Measurements from ENCODE around the gene ZFP36.
A peak's percentile ranks its signal among the peaks of the same experiment; 100 is the strongest.

The ZFP36 gene

DNA sequence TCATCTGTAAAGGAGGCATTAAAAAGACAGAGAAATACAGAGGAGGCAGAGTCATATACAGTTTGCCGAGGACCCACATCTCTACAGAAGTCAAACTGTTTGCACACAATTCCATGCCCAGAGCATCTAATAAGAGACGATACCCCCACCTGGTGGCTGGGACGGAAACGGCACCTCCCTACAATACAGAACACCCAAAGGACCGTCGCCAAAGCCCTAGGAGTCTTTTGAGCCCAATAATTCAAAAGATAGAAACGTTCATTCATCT, 5.1 kb downstream of the ZFP36 start:
- Histone ChIP-seq H3K4me3 (ENCODE audit: low read length) (peak overlapping the region; percentile 4), H3K4me1 (ENCODE audit: control insufficient read depth, insufficient read depth, low read length) (peaks cover 27% of the 10 kb centered on the region), H3K9me3 (ENCODE audit: control insufficient read depth, low read length) (no peaks in the 10 kb centered on the region), H3K36me3 (ENCODE audit: control insufficient read depth, insufficient read depth, low read length) (peaks cover 14% of the 10 kb centered on the region), H3K9ac (ENCODE audit: low read length) (peak overlapping the region; percentile 99), H3K27me3 (ENCODE audit: control insufficient read depth, insufficient read depth, low read length) (peaks cover 8% of the 10 kb centered on the region)

DNA sequence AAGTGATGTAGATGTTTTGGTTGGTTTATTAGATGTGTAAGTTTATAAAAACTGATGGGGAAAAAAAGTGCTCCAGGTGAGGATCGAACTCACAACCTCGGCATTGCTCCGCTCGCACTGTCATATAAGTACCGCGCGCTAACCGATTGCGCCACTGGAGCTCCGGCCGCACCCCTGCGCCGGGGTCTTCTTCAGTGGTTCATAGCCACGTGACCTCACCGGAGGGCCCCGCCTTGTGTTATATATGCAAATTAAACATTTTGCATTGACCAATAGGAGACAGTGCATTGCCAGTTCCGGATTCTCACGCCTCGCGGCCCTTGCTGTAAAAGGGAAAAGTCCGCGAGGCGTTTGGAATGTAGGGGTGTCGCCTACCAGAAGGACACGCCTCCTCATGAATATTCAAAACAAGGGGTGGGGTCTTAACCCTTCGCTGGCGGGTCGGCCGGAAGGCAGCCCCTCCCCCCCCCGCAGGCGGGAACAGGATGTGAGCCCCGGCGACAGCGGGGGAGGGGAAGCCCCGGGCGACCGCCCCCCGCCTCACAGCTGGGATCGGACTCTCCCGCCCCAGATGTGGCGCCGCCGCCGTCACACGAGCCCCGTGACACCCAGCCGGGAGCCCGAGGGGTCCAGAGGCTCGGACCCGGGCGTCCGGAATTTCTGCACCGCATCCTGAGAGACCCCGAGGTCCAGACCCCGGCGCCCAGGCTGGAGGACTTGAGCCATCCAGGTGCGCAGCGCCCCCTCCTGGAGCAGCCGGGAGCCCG, 5.6 kb downstream of the ZFP36 start, which contains the start of gene PLEKHG2:
Gene PLEKHG2 (plus strand): TSS at position 570 of the 767 bp plus-strand sequence. CDS start 1,418 bp downstream, outside the sequence.
- Histone ChIP-seq H3K9ac (ENCODE audit: low read length) (peak within 1 kb of the TSS; percentile 99), H3K4me1 (ENCODE audit: control insufficient read depth, insufficient read depth, low read length) (peaks cover 27% of the 10 kb centered on the region), H3K9me3 (ENCODE audit: control insufficient read depth, low read length) (no peaks in the 10 kb centered on the region), H3K27me3 (ENCODE audit: control insufficient read depth, insufficient read depth, low read length) (peaks cover 8% of the 10 kb centered on the region), H3K36me3 (ENCODE audit: control insufficient read depth, insufficient read depth, low read length) (peaks cover 14% of the 10 kb centered on the region), H3K4me3 (ENCODE audit: low read length) (peak within 1 kb of the TSS; percentile 47)

DNA sequence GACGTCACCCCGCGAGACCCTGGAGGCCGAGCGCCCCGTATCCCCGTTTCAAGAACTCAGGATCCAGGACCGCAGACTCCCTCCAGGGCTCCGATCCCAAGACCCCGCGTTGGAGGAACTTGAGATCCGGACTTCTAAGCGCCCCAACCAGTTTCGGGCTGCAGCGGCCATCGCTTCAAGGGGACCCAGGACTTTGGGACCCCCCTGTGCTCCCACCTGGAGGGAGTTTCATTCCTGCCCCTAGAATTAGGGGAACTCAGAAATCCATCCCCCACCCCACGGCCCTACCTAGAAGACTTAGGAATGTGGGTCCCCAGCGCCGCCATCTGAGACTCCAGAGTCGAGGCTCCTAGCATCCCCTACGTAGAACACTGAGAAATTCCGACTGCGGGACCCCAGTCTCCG, 6.2 kb downstream of the ZFP36 start:
- Histone ChIP-seq H3K27me3 (ENCODE audit: control insufficient read depth, insufficient read depth, low read length) (peaks cover 8% of the 10 kb centered on the region), H3K9me3 (ENCODE audit: control insufficient read depth, low read length) (no peaks in the 10 kb centered on the region), H3K4me1 (ENCODE audit: control insufficient read depth, insufficient read depth, low read length) (peaks cover 27% of the 10 kb centered on the region), H3K9ac (ENCODE audit: low read length) (peak overlapping the region; percentile 74), H3K36me3 (ENCODE audit: control insufficient read depth, insufficient read depth, low read length) (peaks cover 10% of the 10 kb centered on the region), H3K4me3 (ENCODE audit: low read length) (peak overlapping the region; percentile 47)

DNA sequence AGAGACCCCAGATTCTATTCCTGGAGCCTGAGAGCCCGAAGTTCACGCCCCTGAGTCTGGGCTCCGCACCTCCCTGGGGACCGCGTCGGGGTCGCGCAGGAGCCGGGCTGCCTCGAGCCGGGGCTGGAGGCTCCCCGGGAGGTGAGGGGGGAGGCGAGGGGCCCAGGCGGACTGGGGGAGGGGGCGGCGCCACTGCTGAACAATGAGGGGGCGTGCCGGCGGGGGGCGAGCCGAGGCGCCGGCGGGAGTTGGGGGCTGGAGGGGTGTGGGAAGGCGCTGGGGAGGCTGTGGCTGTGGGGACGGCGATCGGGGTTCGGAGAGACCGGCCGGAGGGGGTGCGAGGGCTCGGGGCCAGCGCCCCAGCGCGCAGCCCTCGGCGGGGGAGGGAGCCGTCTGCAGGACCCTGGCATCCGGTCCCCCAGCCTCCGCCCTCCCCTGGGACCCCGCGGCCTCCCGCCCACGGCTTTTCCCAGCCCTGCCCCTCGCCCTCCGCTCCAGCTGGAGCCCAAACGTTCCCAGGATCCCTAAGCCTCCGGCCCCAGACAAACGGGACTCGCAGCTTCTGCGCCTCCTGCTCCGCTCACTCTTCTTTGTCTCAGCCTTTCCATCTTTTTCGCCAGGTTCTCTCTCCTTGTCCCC, 6.7 kb downstream of the ZFP36 start:
- peak overlapping the region; percentile 47 for H3K4me3 ChIP-seq (ENCODE audit: low read length)
- H3K4me1 ChIP-seq (ENCODE audit: control insufficient read depth, insufficient read depth, low read length): peaks cover 27% of the 10 kb centered on the region
- no peaks in the 10 kb centered on the region for H3K9me3 ChIP-seq (ENCODE audit: control insufficient read depth, low read length)

DNA sequence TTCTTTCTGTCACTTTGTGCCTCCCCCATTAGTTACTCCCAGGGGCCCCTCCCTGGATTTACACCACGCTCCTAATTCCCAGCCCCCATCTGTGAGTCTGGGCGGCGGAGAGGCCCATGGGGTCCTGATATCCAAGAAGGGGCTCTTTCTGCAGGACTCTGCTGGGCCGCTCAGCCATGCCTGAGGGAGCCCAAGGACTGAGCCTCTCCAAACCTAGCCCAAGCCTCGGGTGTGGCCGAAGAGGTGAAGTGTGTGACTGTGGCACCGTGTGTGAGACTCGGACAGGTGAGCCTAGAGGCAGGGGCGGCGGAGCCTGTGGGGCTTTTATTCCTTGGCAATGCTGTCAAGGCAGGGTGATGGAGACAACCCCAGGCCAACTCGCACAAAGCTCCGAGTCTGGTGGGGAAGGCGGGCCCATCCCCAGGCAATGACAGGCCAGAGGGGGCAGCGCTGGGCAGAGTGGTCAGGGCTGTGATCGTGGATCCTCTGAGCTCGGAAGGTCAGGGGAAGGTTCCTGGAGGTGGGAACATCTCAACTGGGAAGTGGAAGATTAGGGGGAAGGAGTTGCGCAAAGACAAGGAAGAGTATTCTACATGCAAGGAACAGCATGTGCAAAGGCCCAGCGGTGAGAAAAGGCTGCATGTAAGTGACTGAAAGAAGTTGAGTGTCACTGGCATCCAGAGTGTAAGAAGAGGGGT, 7.4 kb downstream of the ZFP36 start:
- no peaks in the 10 kb centered on the region for H3K36me3 ChIP-seq (ENCODE audit: control insufficient read depth, insufficient read depth, low read length)
- peaks cover 27% of the 10 kb centered on the region for H3K4me1 ChIP-seq (ENCODE audit: control insufficient read depth, insufficient read depth, low read length)
- H3K9ac ChIP-seq (ENCODE audit: low read length): peak overlapping the region; percentile 55
- H3K4me3 ChIP-seq (ENCODE audit: low read length): no peak overlapping the region
- H3K27me3 ChIP-seq (ENCODE audit: control insufficient read depth, insufficient read depth, low read length): peaks cover 8% of the 10 kb centered on the region
- H3K9me3 ChIP-seq (ENCODE audit: control insufficient read depth, low read length): no peaks in the 10 kb centered on the region

More for the DNA sequence above, 6.7 kb downstream of the ZFP36 start:
- Histone ChIP-seq H3K9ac (ENCODE audit: low read length) (peak overlapping the region; percentile 74), H3K36me3 (ENCODE audit: control insufficient read depth, insufficient read depth, low read length) (peaks cover 5% of the 10 kb centered on the region), H3K27me3 (ENCODE audit: control insufficient read depth, insufficient read depth, low read length) (peaks cover 8% of the 10 kb centered on the region)

DNA sequence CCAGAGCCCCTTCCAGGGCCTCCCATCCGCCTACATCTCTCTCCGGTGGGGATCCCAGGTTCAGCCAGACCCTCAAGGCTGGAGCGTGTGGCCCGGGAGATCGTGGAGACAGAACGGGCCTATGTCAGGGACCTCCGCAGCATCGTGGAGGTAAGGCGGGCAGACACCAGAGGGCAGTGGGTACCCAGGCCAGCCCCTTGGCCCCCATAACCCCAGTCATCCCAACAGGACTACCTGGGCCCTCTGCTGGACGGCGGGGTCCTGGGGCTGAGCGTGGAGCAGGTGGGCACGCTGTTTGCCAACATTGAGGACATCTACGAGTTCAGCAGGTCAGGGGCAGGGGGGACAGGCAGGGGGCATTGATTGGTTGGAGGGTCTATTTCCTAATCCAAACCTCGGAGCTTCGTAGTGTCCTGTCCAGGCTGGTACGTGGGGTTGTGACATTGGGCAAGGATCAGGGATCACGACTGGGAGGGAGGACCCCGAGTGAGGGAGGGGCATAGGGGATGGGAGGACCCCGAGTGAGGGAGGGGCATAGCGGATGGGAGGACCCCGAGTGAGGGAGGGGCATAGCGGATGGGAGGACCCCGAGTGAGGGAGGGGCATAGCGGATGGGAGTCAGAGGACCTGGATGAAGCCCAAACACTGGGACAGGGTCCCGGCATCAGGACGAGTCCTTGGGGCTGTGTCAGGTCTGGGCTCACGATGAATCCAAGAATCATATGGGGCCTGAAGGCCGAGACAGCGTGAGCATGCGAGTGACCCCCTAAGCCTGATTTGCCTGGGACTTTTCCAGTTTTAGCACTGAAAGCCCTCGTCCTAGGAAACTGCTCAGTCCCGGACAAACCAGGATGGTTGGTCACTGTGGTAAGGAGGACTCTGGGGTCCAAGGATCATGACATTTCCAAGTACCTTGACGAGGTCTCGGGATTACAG, 8.7 kb downstream of the ZFP36 start:
- Histone ChIP-seq H3K4me3 (ENCODE audit: low read length) (no peak overlapping the region), H3K9me3 (ENCODE audit: control insufficient read depth, low read length) (no peaks in the 10 kb centered on the region), H3K9ac (ENCODE audit: low read length) (no peak overlapping the region), H3K36me3 (ENCODE audit: control insufficient read depth, insufficient read depth, low read length) (no peaks in the 10 kb centered on the region), H3K4me1 (ENCODE audit: control insufficient read depth, insufficient read depth, low read length) (peaks cover 23% of the 10 kb centered on the region), H3K27me3 (ENCODE audit: control insufficient read depth, insufficient read depth, low read length) (peaks cover 8% of the 10 kb centered on the region)

DNA sequence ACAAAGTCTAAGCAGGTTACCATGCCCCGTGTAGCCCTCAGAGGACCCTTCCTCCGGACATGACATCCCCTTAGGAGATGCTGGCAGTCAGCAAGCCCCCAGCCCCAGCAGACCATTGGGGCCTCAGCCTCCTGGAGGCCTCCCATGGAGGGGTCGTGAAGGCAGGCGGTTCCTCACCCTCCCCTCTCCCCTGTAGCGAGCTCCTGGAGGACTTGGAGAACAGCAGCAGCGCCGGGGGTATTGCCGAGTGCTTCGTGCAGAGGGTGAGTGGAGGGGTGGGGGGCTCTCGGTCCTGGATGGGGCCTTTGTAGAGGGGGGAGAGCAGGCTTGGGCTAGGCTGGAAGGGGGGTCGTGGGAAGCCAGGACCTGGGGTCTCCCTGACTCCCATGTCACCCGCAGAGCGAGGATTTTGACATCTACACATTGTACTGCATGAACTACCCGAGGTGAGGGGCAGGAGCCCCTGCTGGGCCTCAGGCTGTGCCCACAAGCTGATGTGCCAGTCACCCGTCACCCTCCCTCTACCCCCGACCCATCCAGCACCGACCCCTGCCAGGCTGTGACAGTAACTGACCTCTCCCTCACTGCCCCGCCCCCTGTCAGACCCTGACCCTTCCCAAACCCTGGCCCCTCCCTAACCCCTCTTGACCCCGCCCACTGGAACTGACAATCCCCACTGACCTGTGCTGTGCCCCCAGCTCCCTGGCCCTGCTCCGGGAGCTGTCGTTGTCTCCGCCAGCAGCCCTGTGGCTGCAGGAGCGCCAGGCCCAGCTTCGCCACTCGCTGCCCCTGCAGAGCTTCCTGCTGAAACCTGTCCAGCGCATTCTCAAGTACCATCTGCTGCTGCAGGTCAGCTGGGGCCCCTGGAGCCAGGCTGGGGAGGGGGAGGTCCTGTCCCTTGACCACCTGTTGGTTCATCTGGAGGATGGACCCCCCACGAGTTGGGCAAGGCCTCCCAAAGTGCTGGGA, 9.8 kb downstream of the ZFP36 start:
- Histone ChIP-seq H3K27me3 (ENCODE audit: control insufficient read depth, insufficient read depth, low read length) (peaks cover 8% of the 10 kb centered on the region), H3K36me3 (ENCODE audit: control insufficient read depth, insufficient read depth, low read length) (no peaks in the 10 kb centered on the region), H3K4me3 (ENCODE audit: low read length) (no peak overlapping the region), H3K9ac (ENCODE audit: low read length) (no peak overlapping the region), H3K9me3 (ENCODE audit: control insufficient read depth, low read length) (no peaks in the 10 kb centered on the region), H3K4me1 (ENCODE audit: control insufficient read depth, insufficient read depth, low read length) (peaks cover 13% of the 10 kb centered on the region)

DNA sequence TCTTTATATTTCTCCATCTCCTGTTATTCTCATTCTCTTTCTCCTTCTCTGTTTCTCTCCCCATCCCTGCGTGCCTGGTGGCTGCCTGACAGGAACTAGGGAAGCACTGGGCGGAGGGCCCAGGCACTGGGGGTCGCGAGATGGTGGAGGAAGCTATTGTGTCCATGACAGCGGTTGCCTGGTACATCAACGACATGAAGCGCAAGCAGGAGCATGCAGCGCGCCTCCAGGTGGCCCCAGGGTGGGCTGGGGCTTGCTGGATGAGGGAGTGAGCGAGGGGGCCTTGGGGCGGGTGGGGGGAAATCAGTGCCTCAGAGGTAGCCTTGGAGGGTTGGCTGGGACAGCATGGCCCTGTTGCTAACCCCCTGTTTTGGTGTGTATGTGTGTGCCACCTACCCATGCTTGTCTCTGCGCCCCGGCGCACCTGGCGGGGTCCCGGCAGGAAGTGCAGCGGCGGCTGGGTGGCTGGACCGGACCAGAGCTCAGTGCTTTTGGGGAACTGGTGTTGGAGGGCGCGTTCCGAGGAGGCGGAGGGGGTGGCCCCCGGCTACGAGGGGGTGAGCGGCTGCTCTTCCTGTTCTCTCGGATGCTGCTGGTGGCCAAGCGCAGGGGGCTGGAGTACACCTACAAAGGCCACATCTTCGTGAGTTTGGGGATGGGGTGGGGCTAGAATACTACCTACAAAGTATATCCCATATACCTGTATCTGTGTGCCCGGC, 11.0 kb downstream of the ZFP36 start:
- H3K9ac ChIP-seq (ENCODE audit: low read length): no peak overlapping the region
- H3K4me1 ChIP-seq (ENCODE audit: control insufficient read depth, insufficient read depth, low read length): peaks cover 11% of the 10 kb centered on the region
- peaks cover 6% of the 10 kb centered on the region for H3K27me3 ChIP-seq (ENCODE audit: control insufficient read depth, insufficient read depth, low read length)
- H3K4me3 ChIP-seq (ENCODE audit: low read length): no peak overlapping the region
- H3K36me3 ChIP-seq (ENCODE audit: control insufficient read depth, insufficient read depth, low read length): no peaks in the 10 kb centered on the region
- H3K9me3 ChIP-seq (ENCODE audit: control insufficient read depth, low read length): no peaks in the 10 kb centered on the region

DNA sequence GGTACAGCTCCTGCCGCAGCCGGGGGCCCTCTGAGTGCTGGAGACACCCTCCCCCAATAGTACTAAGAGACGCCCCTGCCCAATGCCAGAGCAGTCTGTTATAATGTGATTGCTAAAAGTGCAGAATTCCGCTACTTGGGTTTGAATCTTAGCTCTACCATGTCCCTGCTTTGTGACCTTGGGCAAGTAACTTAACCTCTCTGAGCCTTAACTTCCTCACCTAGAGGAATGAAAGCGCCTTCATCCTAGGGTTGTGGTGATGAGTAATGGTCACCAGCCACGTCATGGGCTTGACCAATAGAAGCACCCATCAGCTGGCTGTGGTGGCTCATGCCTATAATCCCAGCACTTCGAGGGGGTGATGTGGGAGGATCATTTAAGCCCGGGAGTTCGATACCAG, 12.4 kb downstream of the ZFP36 start:
- Histone ChIP-seq H3K36me3 (ENCODE audit: control insufficient read depth, insufficient read depth, low read length) (no peaks in the 10 kb centered on the region), H3K9me3 (ENCODE audit: control insufficient read depth, low read length) (no peaks in the 10 kb centered on the region)

DNA sequence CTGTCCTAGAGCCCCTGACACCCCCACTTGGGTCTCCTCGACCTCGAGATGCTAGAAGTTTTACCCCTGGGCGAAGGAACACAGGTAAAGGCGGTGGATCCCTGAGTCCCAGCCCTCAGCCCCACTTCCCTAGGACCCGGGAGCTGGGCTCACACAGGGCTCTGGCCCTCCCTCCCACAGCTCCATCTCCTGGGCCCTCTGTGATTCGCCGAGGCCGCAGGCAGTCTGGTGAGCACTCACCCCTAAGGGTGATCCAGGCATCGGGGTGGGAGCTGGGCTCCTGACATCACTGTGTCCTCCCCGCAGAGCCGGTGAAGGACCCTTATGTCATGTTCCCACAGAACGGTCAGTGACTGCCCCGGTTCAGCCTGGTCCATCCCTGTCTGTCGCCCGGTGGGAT, 14.1 kb downstream of the ZFP36 start:
- Histone ChIP-seq H3K36me3 (ENCODE audit: control insufficient read depth, insufficient read depth, low read length) (no peaks in the 10 kb centered on the region), H3K27me3 (ENCODE audit: control insufficient read depth, insufficient read depth, low read length) (no peaks in the 10 kb centered on the region), H3K9ac (ENCODE audit: low read length) (no peak overlapping the region), H3K4me3 (ENCODE audit: low read length) (no peak overlapping the region), H3K4me1 (ENCODE audit: control insufficient read depth, insufficient read depth, low read length) (no peaks in the 10 kb centered on the region), H3K9me3 (ENCODE audit: control insufficient read depth, low read length) (no peaks in the 10 kb centered on the region)

More for the DNA sequence above, 12.4 kb downstream of the ZFP36 start:
- H3K4me1 ChIP-seq (ENCODE audit: control insufficient read depth, insufficient read depth, low read length): peaks cover 6% of the 10 kb centered on the region
- H3K4me3 ChIP-seq (ENCODE audit: low read length): no peak overlapping the region
- no peaks in the 10 kb centered on the region for H3K27me3 ChIP-seq (ENCODE audit: control insufficient read depth, insufficient read depth, low read length)
- no peak overlapping the region for H3K9ac ChIP-seq (ENCODE audit: low read length)

Measured in mucosa of stomach (tissue), 1 donor.